Stimulated activated naive B cell treated with anti-CD40 and anti-IgM and Interleukin-4, amounts not matched to agents 10 μg/mL and 1 μg/mL and 100 μg/mL, for 72 hours (primary cell): ENCODE measurements around the gene AHNAK.

ENCODE experiments used
- ATAC-seq, 2 donors: fragments of 150-1000 bp; cut with Tn5 transposase; replicated peaks; 2 replicates each; pipeline ENCODE4 v1.10.0; 2021; ENCODE audit warnings: moderate library complexity in 1 of 2
- DNase-seq: peaks from one replicate; pipeline ENCODE4 v3.0.0; 2021
- H3K27ac Mint-ChIP-seq: one replicate; pipeline ENCODE4 v1.8.0; 2022; ENCODE audit warnings: mild to moderate bottlenecking, mixed read lengths
- H3K27me3 Mint-ChIP-seq, 2 donors: one replicate each; pipeline ENCODE4 v1.8.0; 2022; ENCODE audit warnings: mixed read lengths in 2 of 2
- H3K36me3 Mint-ChIP-seq, 2 donors: one replicate each; pipeline ENCODE4 v1.8.0; 2022; ENCODE audit warnings: mixed read lengths in 2 of 2, mild to moderate bottlenecking in 1 of 2
- H3K4me1 Mint-ChIP-seq, 2 donors: one replicate each; pipeline ENCODE4 v1.8.0; 2022; ENCODE audit warnings: mixed read lengths in 2 of 2, mild to moderate bottlenecking in 1 of 2
- H3K4me3 Mint-ChIP-seq, 2 donors: one replicate each; pipeline ENCODE4 v1.8.0; 2022; ENCODE audit warnings: mild to moderate bottlenecking in 2 of 2, mixed read lengths in 2 of 2, moderate library complexity in 1 of 2
- H3K9me3 Mint-ChIP-seq, 2 donors: one replicate each; pipeline ENCODE4 v1.8.0; 2022; ENCODE audit warnings: mixed read lengths in 2 of 2, mild to moderate bottlenecking in 1 of 2

The AHNAK gene

DNA sequence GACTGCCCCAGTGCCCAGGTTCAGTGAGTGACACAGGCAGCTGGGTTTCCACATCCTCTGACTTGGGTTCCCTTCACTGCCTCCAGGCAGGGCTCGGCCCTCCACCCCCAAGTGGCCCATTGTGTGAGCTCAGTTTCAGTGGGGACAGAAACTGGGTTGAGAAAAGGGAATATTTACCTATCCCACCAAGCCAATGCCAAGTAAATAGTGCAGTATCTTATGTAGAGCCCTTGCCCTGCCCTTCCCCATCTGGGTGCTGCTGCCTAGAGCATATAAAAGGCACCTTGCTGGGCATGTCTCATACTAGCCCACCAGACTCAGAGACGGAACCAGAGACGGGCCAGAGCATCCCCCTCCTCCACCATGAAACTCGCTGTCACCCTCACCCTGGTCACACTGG, 127.9 kb downstream of the AHNAK start, which contains the start of gene SCGB1A1:
Gene SCGB1A1, plus strand, starts transcription at position 301 of the 400 bp plus-strand sequence. Its CDS starts 63 bp downstream, at position 364.
- peaks cover 7 to 25% of the 10 kb centered on the region in 2 donors for H3K27me3 Mint-ChIP-seq
- H3K4me1 Mint-ChIP-seq, result peaks cover 0 to 6% of the 10 kb centered on the region in 2 donors
- H3K4me3 Mint-ChIP-seq, result no peak within 1 kb of the TSS
- no peak within 1 kb of the TSS for H3K27ac Mint-ChIP-seq
- ATAC-seq (no peak), DNase-seq (no peak)
- H3K9me3 Mint-ChIP-seq, result no peaks in the 10 kb centered on the region
- H3K36me3 Mint-ChIP-seq, result no peaks in the 10 kb centered on the region

DNA sequence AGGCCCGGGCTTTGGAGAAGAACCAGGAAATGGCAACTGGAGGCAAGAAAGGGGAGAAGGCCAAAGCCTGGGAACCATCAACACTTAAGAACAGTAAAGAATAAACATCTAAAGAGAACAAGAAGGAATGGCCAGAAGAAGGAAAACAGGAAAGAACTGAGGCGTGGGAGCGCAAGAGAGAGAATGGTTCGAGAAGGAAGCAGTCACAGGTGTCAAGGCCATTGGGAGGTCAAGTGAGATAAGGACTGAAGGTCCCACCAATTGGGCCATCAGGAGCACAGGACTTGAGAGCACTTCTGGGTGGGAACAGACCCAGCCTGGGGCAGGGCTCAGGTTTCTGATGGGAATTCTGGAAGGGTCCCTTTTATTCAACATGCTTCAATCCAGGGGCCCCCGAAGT, 128.5 kb downstream of the AHNAK start:
- Mint-ChIP-seq H3K4me3 (no peak overlapping the region), H3K27me3 (peaks cover 1 to 19% of the 10 kb centered on the region in 2 donors), H3K36me3 (no peaks in the 10 kb centered on the region), H3K27ac (no peak overlapping the region), H3K9me3 (no peaks in the 10 kb centered on the region), H3K4me1 (peaks cover 0 to 6% of the 10 kb centered on the region in 2 donors)
- no peak for ATAC-seq
- no peak for DNase-seq

DNA sequence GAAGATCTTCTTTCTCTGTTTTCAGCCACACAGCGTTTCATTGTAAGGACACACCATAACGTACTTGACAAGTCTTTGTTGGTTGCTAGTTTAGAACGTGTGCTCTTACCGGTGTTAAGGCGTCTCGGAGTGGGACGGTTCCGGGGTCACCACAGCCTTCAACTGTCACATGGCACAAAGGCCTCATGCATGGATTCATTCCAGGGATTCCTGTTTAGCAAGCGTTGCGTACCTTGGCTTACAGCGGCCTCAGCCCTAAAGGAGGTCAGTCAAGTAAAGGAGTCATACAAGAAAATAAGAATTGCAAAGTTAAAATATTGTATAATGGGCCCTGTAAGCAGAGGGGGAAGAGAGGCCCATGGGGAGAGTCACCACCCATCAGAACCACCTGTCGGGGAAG, 130.0 kb downstream of the AHNAK start:
- no peak for DNase-seq
- Mint-ChIP-seq H3K27ac (no peak overlapping the region), H3K9me3 (no peaks in the 10 kb centered on the region), H3K36me3 (no peaks in the 10 kb centered on the region), H3K4me3 (no peak overlapping the region), H3K4me1 (peaks cover 0 to 6% of the 10 kb centered on the region in 2 donors), H3K27me3 (peaks cover 0 to 13% of the 10 kb centered on the region in 2 donors)
- no peak for ATAC-seq

- H3K27me3 Mint-ChIP-seq, result peaks cover 8 to 19% of the 10 kb centered on the region in 2 donors
- H3K4me3 Mint-ChIP-seq, result no peak overlapping the region
- DNase-seq (no peak), ATAC-seq (no peak)
- H3K36me3 Mint-ChIP-seq, result no peaks in the 10 kb centered on the region
- no peak overlapping the region for H3K27ac Mint-ChIP-seq
- no peaks in the 10 kb centered on the region for H3K9me3 Mint-ChIP-seq
- peaks cover 0 to 6% of the 10 kb centered on the region in 2 donors for H3K4me1 Mint-ChIP-seq
These were observed 133.4 kb downstream of the AHNAK start for GRCh38 chr11:62413060-62413696.

DNA sequence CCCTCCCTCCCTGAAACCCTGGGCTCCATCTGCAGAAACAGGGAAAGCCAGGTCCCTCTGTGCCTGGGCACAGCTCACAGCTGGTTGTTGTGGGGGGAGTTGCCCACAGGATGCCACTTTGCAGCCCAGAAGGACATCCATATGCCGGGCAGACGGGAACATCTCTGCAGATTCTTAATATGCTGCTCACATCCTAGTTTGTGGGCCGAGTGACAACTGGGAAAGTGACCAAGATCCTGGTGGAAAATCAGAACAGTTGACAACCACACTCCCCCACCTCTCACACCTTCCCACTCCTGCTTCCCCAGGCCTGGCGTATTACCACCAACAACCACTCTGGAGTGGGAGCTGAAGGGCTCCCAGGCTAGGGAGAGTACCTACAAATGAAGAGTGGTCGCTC, 135.1 kb downstream of the AHNAK start:
- Mint-ChIP-seq H3K27ac (peak overlapping the region; percentile 37), H3K4me3 (no peak overlapping the region), H3K9me3 (no peaks in the 10 kb centered on the region), H3K27me3 (peaks cover 8 to 14% of the 10 kb centered on the region in 2 donors), H3K36me3 (no peaks in the 10 kb centered on the region), H3K4me1 (peaks cover 0 to 6% of the 10 kb centered on the region in 2 donors)
- ATAC-seq, result no peak
- DNase-seq, result no peak

DNA sequence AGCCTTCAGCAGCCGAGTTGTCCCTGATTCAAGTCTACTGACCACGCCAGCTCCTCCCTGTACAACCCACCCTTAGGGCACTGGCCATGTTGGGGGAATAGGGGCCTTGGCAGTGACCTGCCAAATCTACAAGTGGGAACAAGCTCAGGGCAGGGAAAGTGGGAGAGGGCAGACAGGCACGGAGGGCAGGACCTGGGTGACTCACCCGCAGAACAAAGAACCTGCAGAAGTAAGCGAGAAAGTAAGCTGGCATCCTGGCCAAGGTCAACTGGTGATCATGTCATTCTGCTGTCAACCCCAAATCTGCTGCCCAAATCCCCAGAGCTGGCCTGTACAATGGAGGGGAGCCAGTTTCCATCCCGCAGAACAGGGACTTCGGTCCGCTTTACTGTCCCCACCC, 135.6 kb downstream of the AHNAK start:
- Mint-ChIP-seq H3K36me3 (no peaks in the 10 kb centered on the region), H3K27ac (no peak overlapping the region), H3K4me1 (peaks cover 0 to 6% of the 10 kb centered on the region in 2 donors), H3K9me3 (no peaks in the 10 kb centered on the region), H3K4me3 (no peak overlapping the region), H3K27me3 (peaks cover 8 to 14% of the 10 kb centered on the region in 2 donors)
- no peak for DNase-seq
- no peak for ATAC-seq

DNA sequence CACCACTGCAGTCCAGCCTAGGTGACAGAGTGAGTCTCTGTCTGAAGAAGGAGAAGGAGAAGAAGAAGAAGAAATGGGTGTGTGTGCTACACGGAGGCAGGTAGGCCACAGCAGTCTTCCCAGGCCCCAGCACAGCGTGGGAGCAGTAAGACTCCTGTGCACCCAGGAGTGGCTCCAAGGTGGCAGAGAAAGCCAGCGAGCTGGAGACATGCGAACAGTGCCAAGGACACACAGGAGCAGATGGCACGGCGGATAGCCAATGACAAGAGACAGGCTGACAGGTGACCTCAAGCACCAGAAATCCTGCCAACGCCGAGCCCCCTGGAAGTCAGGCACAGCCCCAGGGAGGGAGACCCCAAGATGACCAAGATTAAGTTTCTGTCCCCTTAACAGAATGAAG, 136.8 kb downstream of the AHNAK start:
- ATAC-seq (no peak), DNase-seq (no peak)
- Mint-ChIP-seq H3K4me1 (no peaks in the 10 kb centered on the region), H3K27ac (no peak overlapping the region), H3K9me3 (no peaks in the 10 kb centered on the region), H3K27me3 (peaks cover 12 to 13% of the 10 kb centered on the region in 2 donors), H3K4me3 (no peak overlapping the region), H3K36me3 (no peaks in the 10 kb centered on the region)

DNA sequence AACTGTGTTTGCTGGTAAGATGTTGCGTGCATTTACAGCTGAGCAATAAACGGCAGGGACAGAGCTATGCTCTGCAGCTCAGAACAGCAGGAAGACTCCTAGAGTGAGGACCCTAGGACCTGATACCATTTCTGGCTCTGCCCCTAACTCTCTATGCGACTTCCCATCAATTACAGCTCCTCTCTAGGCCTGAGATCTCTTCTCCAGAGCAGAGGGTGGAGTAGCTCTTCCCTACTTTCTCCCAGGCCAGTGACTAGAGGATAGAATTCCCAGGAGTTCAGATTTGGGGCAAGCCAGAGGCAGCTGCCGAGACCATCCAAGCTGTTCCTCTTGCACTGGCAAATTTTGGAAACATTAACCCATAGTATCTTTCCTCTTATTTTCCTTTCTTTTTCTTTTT, 140.6 kb downstream of the AHNAK start:
- H3K36me3 Mint-ChIP-seq, result no peaks in the 10 kb centered on the region
- DNase-seq (no peak), ATAC-seq (no peak)
- peaks cover 9 to 18% of the 10 kb centered on the region in 2 donors for H3K27me3 Mint-ChIP-seq
- H3K4me3 Mint-ChIP-seq, result no peak overlapping the region
- no peaks in the 10 kb centered on the region for H3K9me3 Mint-ChIP-seq
- no peak overlapping the region for H3K27ac Mint-ChIP-seq
- peaks cover 10 to 13% of the 10 kb centered on the region in 2 donors for H3K4me1 Mint-ChIP-seq

- H3K36me3 Mint-ChIP-seq, result no peaks in the 10 kb centered on the region
- H3K27ac Mint-ChIP-seq, result no peak overlapping the region
- H3K4me3 Mint-ChIP-seq, result no peak overlapping the region
- H3K27me3 Mint-ChIP-seq, result peaks cover 9 to 16% of the 10 kb centered on the region in 2 donors
- no peaks in the 10 kb centered on the region for H3K9me3 Mint-ChIP-seq
- DNase-seq (no peak), ATAC-seq (no peak)
- H3K4me1 Mint-ChIP-seq, result peaks cover 10 to 13% of the 10 kb centered on the region in 2 donors
These were observed 141.7 kb downstream of the AHNAK start for GRCh38 chr11:62404901-62405300.

DNA sequence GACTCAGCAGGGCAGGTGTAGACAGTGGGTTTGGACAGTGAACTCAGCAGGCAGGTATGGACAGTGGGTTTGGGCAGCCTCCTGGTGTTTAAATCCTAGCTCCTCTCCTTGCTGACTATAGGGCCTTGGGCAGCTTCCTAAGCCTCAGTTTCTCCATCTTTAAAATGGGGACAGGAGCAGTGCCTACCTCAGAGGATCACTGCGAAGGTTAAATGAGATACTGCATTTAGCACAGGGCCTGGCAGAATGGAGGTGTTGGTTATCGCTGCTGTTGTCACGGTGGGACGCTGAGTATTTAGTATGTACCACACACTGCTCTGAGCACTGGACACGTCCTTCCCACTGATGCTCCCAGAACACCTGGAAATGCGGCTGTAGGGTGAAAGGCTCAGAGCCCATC, 142.2 kb downstream of the AHNAK start:
- Mint-ChIP-seq H3K27ac (no peak overlapping the region), H3K4me3 (no peak overlapping the region), H3K36me3 (no peaks in the 10 kb centered on the region), H3K27me3 (peaks cover 4 to 12% of the 10 kb centered on the region in 2 donors), H3K4me1 (peaks cover 10 to 13% of the 10 kb centered on the region in 2 donors), H3K9me3 (no peaks in the 10 kb centered on the region)
- ATAC-seq, result no peak
- no peak for DNase-seq

GRCh38 chr11:62402960-62403730, 143.5 kb downstream of the AHNAK start:
- peaks cover 10 to 13% of the 10 kb centered on the region in 2 donors for H3K4me1 Mint-ChIP-seq
- peaks cover 13 to 23% of the 10 kb centered on the region in 2 donors for H3K27me3 Mint-ChIP-seq
- ATAC-seq, result no peak
- H3K36me3 Mint-ChIP-seq, result no peaks in the 10 kb centered on the region
- H3K27ac Mint-ChIP-seq, result no peak overlapping the region
- DNase-seq, result no peak
- H3K4me3 Mint-ChIP-seq, result no peak overlapping the region
- no peaks in the 10 kb centered on the region for H3K9me3 Mint-ChIP-seq

GRCh38 chr11:62402226-62402959, 144.2 kb downstream of the AHNAK start:
- ATAC-seq (peak in 1 of 2 donors; percentile 36), DNase-seq (no peak)
- no peaks in the 10 kb centered on the region for H3K36me3 Mint-ChIP-seq
- peaks cover 10 to 13% of the 10 kb centered on the region in 2 donors for H3K4me1 Mint-ChIP-seq
- H3K27ac Mint-ChIP-seq, result peak overlapping the region; percentile 68
- peak overlapping the region in 1 of 2 donors; percentile 10 for H3K4me3 Mint-ChIP-seq
- peaks cover 15 to 26% of the 10 kb centered on the region in 2 donors for H3K27me3 Mint-ChIP-seq
- H3K9me3 Mint-ChIP-seq, result no peaks in the 10 kb centered on the region

GRCh38 chr11:62401811-62402210, 144.8 kb downstream of the AHNAK start:
- H3K36me3 Mint-ChIP-seq, result no peaks in the 10 kb centered on the region
- H3K4me1 Mint-ChIP-seq, result peaks cover 10 to 13% of the 10 kb centered on the region in 2 donors
- DNase-seq (no peak), ATAC-seq (no peak)
- no peak overlapping the region for H3K4me3 Mint-ChIP-seq
- no peaks in the 10 kb centered on the region for H3K9me3 Mint-ChIP-seq
- no peak overlapping the region for H3K27ac Mint-ChIP-seq
- peaks cover 15 to 26% of the 10 kb centered on the region in 2 donors for H3K27me3 Mint-ChIP-seq

GRCh38 chr11:62401356-62401755, 145.2 kb downstream of the AHNAK start:
- DNase-seq, result no peak
- Mint-ChIP-seq H3K9me3 (no peaks in the 10 kb centered on the region), H3K4me3 (no peak overlapping the region), H3K27ac (no peak overlapping the region), H3K4me1 (peaks cover 10 to 13% of the 10 kb centered on the region in 2 donors), H3K27me3 (peaks cover 15 to 26% of the 10 kb centered on the region in 2 donors), H3K36me3 (no peaks in the 10 kb centered on the region)
- no peak for ATAC-seq
